HepG2 (cell line): ENCODE results near the gene ARMC5. TPM values are rescaled to one million over a fixed set of nuclear protein-coding genes. Genes with fewer than 3 reads are reported as not detected.

Experiments used
- GTF3A ChIP-seq: sonication (generic); formaldehyde crosslinking; conservative IDR thresholded peaks from 2 replicates; pipeline ENCODE4 v1.4.0; 2020; ENCODE audit warnings: mild to moderate bottlenecking, missing genetic modification reagents
- KDM4B ChIP-seq: sonication (generic); formaldehyde crosslinking; IDR thresholded peaks from 2 replicates; pipeline ENCODE4 v1.4.0; 2020; ENCODE audit warnings: missing genetic modification reagents
- NKX3-1 ChIP-seq: sonication (generic); formaldehyde crosslinking; IDR thresholded peaks from 2 replicates; pipeline ENCODE4 v1.5.0; 2020; ENCODE audit warnings: missing genetic modification reagents
- POLR2AphosphoS5 ChIP-seq: IDR thresholded peaks from 2 replicates; pipeline ENCODE4 v1.6.1; 2012; ENCODE audit warnings: low read depth, low read length
- REL ChIP-seq: sonication (generic); formaldehyde crosslinking; conservative IDR thresholded peaks from 2 replicates; pipeline ENCODE4 v1.8.0; 2022; ENCODE audit warnings: mild to moderate bottlenecking, missing genetic modification reagents, moderate library complexity
- YY1 ChIP-seq: IDR thresholded peaks from 2 replicates; pipeline ENCODE4 v1.6.1; 2011; ENCODE audit warnings: low read length, low read depth, moderate library complexity, mild to moderate bottlenecking; ENCODE audit not compliant: insufficient read depth, insufficient replicate concordance
- ZFP1 ChIP-seq: IDR thresholded peaks from 2 replicates; pipeline ENCODE4 v1.6.1; 2016
- ZNF530 ChIP-seq: sonication (generic); formaldehyde crosslinking; IDR thresholded peaks from 2 replicates; pipeline ENCODE4 v1.5.0; 2020; ENCODE audit warnings: low read depth, mild to moderate bottlenecking, missing genetic modification reagents
- polyA plus RNA-seq, 8 experiments: library from polyadenylated mRNA; depleted of rRNA in 3 of 8; stranded (reverse) in 7 of 8; unstranded in 1 of 8; fragments of >200 nt; fragmentation: Illumina TruSeq in 4 of 8; extraction: Trizol in 4 of 8; gene quantifications; 2 replicates each; pipeline versions ENCODE4 v1.2.1 to v1.2.3, GENCODE V29; 2011 to 2016; ENCODE audit warnings: low read depth in 4 of 8, missing spikeins in 1 of 8, mixed read lengths in 1 of 8; ENCODE audit not compliant: insufficient read depth in 1 of 8
- total RNA-seq, 5 experiments: library from RNA; depleted of rRNA; stranded (reverse); fragments of >200 nt; fragmentation: Illumina TruSeq; extraction: Trizol; gene quantifications; 2 replicates each; pipeline ENCODE4 v1.2.3, GENCODE V29; 2016; ENCODE audit warnings: low read depth in 1 of 5
- TF ChIP-seq, protein P1 (sequence below): sonication (generic); formaldehyde crosslinking; IDR thresholded peaks from 2 replicates; pipeline ENCODE4 v1.4.0; 2020; ENCODE audit warnings: missing genetic modification reagents, mild to moderate bottlenecking, borderline replicate concordance
- TF ChIP-seq, protein P2 (sequence below): sonication (generic); formaldehyde crosslinking; IDR thresholded peaks from 2 replicates; pipeline ENCODE4 v1.4.0; 2020; ENCODE audit warnings: missing genetic modification reagents, borderline replicate concordance
- TF ChIP-seq, protein P3 (sequence below): sonication (generic); formaldehyde crosslinking; IDR thresholded peaks from 2 replicates; pipeline ENCODE4 v1.9.0; 2022; ENCODE audit warnings: missing genetic modification reagents, mild to moderate bottlenecking, borderline replicate concordance
- TF ChIP-seq, protein P4 (sequence below): fragments of 450-650 bp; IDR thresholded peaks from 2 replicates; pipeline ENCODE4 v1.6.1; 2016
- TF ChIP-seq, protein P5 (sequence below): IDR thresholded peaks from 2 replicates; pipeline ENCODE4 v1.6.1; 2012; ENCODE audit warnings: inconsistent platforms
- TF ChIP-seq, protein P6 (sequence below): sonication (generic); formaldehyde crosslinking; IDR thresholded peaks from 2 replicates; pipeline ENCODE4 v1.4.0; 2020; ENCODE audit warnings: mild to moderate bottlenecking, missing genetic modification reagents
- TF ChIP-seq, protein P7 (sequence below): sonication (generic); formaldehyde crosslinking; IDR thresholded peaks from 2 replicates; pipeline ENCODE4 v1.5.1; 2020; ENCODE audit warnings: missing genetic modification reagents, mild to moderate bottlenecking, borderline replicate concordance

The ARMC5 gene
- total and polyA plus RNA-seq, 2 of the 13 experiments (the other 11 are each of a cell fraction or from before 2014, with no cell fraction given), result 10.8 to 22.3 TPM

DNA sequence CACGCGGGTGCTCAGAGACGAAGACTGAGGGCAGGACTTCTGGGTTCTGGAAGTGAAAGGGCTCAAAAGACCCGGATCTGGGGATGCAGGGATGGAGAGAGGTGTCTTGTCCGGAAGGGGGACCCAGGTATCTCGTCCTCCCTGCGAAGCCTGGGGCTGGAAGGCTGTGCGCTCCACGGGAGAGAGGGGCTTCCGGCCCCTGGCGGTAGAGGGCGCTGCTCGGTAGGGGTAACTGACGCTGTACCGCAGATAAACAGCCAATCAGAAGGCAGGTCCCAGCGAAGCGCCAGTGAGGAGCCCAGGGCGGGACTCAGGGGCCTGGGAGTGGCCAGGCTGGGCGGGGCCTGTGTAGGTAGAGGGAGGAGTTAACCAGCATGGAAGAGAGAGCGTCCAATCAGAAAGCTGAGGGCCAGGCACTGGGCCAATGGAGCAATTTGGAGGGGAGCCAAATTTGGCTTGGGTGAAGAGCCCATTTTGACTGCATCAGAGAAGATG is 13.5 kb downstream of the ARMC5 start (continued):
- TF ChIP-seq, protein P1, sequence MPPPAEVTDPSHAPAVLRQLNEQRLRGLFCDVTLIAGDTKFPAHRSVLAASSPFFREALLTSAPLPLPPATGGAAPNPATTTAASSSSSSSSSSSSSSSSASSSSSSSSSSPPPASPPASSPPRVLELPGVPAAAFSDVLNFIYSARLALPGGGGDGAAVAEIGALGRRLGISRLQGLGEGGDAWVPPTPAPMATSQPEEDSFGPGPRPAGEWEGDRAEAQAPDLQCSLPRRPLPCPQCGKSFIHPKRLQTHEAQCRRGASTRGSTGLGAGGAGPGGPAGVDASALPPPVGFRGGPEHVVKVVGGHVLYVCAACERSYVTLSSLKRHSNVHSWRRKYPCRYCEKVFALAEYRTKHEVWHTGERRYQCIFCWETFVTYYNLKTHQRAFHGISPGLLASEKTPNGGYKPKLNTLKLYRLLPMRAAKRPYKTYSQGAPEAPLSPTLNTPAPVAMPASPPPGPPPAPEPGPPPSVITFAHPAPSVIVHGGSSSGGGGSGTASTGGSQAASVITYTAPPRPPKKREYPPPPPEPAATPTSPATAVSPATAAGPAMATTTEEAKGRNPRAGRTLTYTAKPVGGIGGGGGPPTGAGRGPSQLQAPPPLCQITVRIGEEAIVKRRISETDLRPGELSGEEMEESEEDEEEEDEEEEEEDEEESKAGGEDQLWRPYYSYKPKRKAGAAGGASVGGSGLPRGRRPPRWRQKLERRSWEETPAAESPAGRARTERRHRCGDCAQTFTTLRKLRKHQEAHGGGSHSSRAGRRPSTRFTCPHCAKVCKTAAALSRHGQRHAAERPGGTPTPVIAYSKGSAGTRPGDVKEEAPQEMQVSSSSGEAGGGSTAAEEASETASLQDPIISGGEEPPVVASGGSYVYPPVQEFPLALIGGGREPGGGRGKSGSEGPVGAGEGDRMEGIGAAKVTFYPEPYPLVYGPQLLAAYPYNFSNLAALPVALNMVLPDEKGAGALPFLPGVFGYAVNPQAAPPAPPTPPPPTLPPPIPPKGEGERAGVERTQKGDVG, result no peak
- TF ChIP-seq POLR2AphosphoS5 (no peak), KDM4B (CRISPR knock-in tag) (no peak), NKX3-1 (no peak), REL (no peak), ZFP1 (CRISPR knock-in tag) (no peak), ZNF530 (CRISPR knock-in tag) (no peak), YY1 (peak; percentile 13), GTF3A (CRISPR knock-in tag) (no peak)
- TF ChIP-seq, protein P2, sequence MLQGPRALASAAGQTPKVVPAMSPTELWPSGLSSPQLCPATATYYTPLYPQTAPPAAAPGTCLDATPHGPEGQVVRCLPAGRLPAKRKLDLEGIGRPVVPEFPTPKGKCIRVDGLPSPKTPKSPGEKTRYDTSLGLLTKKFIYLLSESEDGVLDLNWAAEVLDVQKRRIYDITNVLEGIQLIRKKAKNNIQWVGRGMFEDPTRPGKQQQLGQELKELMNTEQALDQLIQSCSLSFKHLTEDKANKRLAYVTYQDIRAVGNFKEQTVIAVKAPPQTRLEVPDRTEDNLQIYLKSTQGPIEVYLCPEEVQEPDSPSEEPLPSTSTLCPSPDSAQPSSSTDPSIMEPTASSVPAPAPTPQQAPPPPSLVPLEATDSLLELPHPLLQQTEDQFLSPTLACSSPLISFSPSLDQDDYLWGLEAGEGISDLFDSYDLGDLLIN (CRISPR knock-in tag), result no peak
- TF ChIP-seq, protein P3, sequence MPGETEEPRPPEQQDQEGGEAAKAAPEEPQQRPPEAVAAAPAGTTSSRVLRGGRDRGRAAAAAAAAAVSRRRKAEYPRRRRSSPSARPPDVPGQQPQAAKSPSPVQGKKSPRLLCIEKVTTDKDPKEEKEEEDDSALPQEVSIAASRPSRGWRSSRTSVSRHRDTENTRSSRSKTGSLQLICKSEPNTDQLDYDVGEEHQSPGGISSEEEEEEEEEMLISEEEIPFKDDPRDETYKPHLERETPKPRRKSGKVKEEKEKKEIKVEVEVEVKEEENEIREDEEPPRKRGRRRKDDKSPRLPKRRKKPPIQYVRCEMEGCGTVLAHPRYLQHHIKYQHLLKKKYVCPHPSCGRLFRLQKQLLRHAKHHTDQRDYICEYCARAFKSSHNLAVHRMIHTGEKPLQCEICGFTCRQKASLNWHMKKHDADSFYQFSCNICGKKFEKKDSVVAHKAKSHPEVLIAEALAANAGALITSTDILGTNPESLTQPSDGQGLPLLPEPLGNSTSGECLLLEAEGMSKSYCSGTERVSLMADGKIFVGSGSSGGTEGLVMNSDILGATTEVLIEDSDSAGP (CRISPR knock-in tag), result peak; percentile 35; the same call in 1 of the 2 replicates
- TF ChIP-seq, protein P4, sequence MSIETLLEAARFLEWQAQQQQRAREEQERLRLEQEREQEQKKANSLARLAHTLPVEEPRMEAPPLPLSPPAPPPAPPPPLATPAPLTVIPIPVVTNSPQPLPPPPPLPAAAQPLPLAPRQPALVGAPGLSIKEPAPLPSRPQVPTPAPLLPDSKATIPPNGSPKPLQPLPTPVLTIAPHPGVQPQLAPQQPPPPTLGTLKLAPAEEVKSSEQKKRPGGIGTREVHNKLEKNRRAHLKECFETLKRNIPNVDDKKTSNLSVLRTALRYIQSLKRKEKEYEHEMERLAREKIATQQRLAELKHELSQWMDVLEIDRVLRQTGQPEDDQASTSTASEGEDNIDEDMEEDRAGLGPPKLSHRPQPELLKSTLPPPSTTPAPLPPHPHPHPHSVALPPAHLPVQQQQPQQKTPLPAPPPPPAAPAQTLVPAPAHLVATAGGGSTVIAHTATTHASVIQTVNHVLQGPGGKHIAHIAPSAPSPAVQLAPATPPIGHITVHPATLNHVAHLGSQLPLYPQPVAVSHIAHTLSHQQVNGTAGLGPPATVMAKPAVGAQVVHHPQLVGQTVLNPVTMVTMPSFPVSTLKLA, result no peak
- TF ChIP-seq, protein P5, sequence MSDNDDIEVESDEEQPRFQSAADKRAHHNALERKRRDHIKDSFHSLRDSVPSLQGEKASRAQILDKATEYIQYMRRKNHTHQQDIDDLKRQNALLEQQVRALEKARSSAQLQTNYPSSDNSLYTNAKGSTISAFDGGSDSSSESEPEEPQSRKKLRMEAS, result no peak
- TF ChIP-seq, protein P6, sequence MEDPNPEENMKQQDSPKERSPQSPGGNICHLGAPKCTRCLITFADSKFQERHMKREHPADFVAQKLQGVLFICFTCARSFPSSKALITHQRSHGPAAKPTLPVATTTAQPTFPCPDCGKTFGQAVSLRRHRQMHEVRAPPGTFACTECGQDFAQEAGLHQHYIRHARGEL (CRISPR knock-in tag), result no peak
- TF ChIP-seq, protein P7, sequence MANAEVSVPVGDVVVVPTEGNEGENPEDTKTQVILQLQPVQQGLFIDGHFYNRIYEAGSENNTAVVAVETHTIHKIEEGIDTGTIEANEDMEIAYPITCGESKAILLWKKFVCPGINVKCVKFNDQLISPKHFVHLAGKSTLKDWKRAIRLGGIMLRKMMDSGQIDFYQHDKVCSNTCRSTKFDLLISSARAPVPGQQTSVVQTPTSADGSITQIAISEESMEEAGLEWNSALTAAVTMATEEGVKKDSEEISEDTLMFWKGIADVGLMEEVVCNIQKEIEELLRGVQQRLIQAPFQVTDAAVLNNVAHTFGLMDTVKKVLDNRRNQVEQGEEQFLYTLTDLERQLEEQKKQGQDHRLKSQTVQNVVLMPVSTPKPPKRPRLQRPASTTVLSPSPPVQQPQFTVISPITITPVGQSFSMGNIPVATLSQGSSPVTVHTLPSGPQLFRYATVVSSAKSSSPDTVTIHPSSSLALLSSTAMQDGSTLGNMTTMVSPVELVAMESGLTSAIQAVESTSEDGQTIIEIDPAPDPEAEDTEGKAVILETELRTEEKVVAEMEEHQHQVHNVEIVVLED (CRISPR knock-in tag), result no peak
